HG03439 (cell line): ENCODE data around the gene TIGIT.

Source experiments
- ATAC-seq: cut with Tn5 transposase; IDR thresholded peaks from one replicate; pipeline ENCODE4 v1.9.1; 2021; ENCODE audit warnings: mild to moderate bottlenecking, moderate library complexity; ENCODE audit not compliant: unreplicated experiment

TIGIT gene

GRCh38 chr3:114350690-114351089, 56.9 kb downstream of the TIGIT start:
- ATAC-seq = no peak

GRCh38 chr3:114351123-114351821, 57.4 kb downstream of the TIGIT start:
- no peak for ATAC-seq

GRCh38 chr3:114351822-114352145, 58.0 kb downstream of the TIGIT start:
- ATAC-seq = no peak

- ATAC-seq = no peak
These were observed 61.8 kb downstream of the TIGIT start for GRCh38 chr3:114355653-114356052.

- no peak for ATAC-seq
These were observed 62.2 kb downstream of the TIGIT start for GRCh38 chr3:114356066-114356465.

- no peak for ATAC-seq
These were observed 62.7 kb downstream of the TIGIT start for GRCh38 chr3:114356525-114356924.
